Motor neuron (in vitro differentiated cells): Measurements from ENCODE around the gene BOC. TPM values are rescaled to one million over a fixed set of nuclear protein-coding genes. Genes with fewer than 3 reads are reported as not detected.

ENCODE experiments used
- ATAC-seq, 8 experiments: fragments of 200-7000 bp; cut with Tn5 transposase; replicated peaks in 6 of 8; 2 replicates each; pipeline ENCODE4 v1.8.0; 2021; ENCODE audit warnings: mild to moderate bottlenecking in 8 of 8, moderate library complexity in 8 of 8
- H3K27ac ChIP-seq, 2 donors: fragments of 250-450 bp; sonication (Bioruptor Pico); 2 replicates each; pipeline ENCODE4 v1.9.0; 2021; ENCODE audit warnings: antibody characterized with exemption in 2 of 2, mild to moderate bottlenecking in 2 of 2, moderate library complexity in 1 of 2
- H3K4me1 ChIP-seq, 2 donors: fragments of 250-450 bp; sonication (Bioruptor Pico); replicated peaks in 1 of 2; 2 replicates each; pipeline ENCODE4 v1.6.1; 2021; ENCODE audit warnings: antibody characterized with exemption in 2 of 2, mild to moderate bottlenecking in 2 of 2, moderate library complexity in 1 of 2
- H3K4me3 ChIP-seq, 5 donors: fragments of 250-450 bp; sonication (Bioruptor Pico); 2 replicates each; pipeline ENCODE4 v1.9.0; 2021; ENCODE audit warnings: antibody characterized with exemption in 5 of 5, mild to moderate bottlenecking in 5 of 5, moderate library complexity in 4 of 5
- WGBS, 10 experiments: fragments of 450-650 bp; shearing (Covaris generic); methylation state at CpG; one replicate each; pipeline ENCODE4 v1.0.0; 2022; 5-methylcytosine and 5-hydroxymethylcytosine counted together
- in situ Hi-C, 9 experiments: fragments of 400-800 bp; cut with MboI; loops; one replicate each; pipeline ENCODE4 v1.15.0; 2021; ENCODE audit warnings: low sequenced_read_pairs in 9 of 9, low pct_unique_long_range_greater_than_20kb in 2 of 9; ENCODE audit not compliant: unreplicated experiment in 9 of 9
- total RNA-seq, 8 experiments: library from RNA; unstranded; fragments of 300-600 nt; gene quantifications; 2 replicates each; pipeline versions ENCODE4 v1.2.3 to v1.2.4, GENCODE V29; 2022

Gene BOC
- total RNA-seq, 8 experiments from 2014 or later, result 3.5 to 36.1 (median 12.2) TPM

GRCh38 chr3:113220721-113221120 lies 9.4 kb downstream of the BOC start:
- H3K27ac ChIP-seq, result no peak overlapping the region
- no peak overlapping the region for H3K4me3 ChIP-seq
- in situ Hi-C loops, result no loop called here
- 10 to 100% (median 89%) methylated on average over 1 to 5 of the region's 5 CpGs; no CpG with 5 or more reads in 2 of the 10 experiments for WGBS, 10 experiments
- peaks cover 14 to 26% of the 10 kb centered on the region in 2 donors for H3K4me1 ChIP-seq
- ATAC-seq, result no peak

GRCh38 chr3:113221721-113222257 lies 10.4 kb downstream of the BOC start:
- WGBS, 10 experiments, result 0 to 100% (median 67%) methylated on average over 1 to 2 of the region's 2 CpGs; no CpG with 5 or more reads in 3 of the 10 experiments
- Histone ChIP-seq H3K4me1 (peaks cover 14 to 26% of the 10 kb centered on the region in 2 donors), H3K4me3 (no peak overlapping the region), H3K27ac (no peak overlapping the region)
- in situ Hi-C loops, result no loop called here
- peak in 3 of 8 experiments; percentile 35 to 53 (median 52) for ATAC-seq

DNA sequence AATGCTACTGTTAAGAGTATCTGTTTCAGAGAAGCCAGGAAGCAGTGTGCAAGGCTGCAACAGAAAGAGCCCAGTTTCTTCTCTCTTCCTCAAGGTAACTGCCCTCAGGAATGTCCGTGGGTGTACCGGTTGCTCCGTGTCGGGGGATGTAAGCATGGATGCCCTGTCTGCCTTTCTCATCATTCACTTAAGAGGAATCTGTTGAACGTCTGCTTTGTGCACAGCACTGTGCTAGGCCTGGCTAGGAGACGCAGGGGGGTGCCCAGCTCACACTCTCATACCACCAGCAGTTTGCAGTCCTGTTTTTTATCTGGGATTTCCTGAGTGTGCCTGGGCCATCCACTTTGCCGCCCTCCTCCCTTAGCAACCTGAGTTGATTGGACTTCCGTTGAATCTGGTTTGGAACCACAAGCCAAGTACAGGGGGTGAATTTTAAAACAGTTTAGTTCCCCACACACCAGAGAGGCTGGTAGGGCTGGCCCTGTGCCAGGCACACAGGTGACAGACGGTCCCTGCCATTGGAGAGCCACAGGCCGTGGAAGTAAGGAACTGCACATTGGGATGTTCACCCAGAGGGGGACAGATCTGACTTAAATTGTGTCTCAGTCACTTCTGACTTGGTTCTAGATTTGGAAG lies 11.2 kb downstream of the BOC start:
- in situ Hi-C loops, result no loop called here
- H3K4me1 ChIP-seq, result peaks cover 14 to 26% of the 10 kb centered on the region in 2 donors
- WGBS, 10 experiments, result 31 to 87% (median 67%) methylated on average over 1 to 9 of the region's 10 CpGs; no CpG with 5 or more reads in 3 of the 10 experiments
- no peak overlapping the region for H3K27ac ChIP-seq
- H3K4me3 ChIP-seq, result no peak overlapping the region
- peak in 5 of 8 experiments; percentile 26 to 63 (median 35) for ATAC-seq

DNA sequence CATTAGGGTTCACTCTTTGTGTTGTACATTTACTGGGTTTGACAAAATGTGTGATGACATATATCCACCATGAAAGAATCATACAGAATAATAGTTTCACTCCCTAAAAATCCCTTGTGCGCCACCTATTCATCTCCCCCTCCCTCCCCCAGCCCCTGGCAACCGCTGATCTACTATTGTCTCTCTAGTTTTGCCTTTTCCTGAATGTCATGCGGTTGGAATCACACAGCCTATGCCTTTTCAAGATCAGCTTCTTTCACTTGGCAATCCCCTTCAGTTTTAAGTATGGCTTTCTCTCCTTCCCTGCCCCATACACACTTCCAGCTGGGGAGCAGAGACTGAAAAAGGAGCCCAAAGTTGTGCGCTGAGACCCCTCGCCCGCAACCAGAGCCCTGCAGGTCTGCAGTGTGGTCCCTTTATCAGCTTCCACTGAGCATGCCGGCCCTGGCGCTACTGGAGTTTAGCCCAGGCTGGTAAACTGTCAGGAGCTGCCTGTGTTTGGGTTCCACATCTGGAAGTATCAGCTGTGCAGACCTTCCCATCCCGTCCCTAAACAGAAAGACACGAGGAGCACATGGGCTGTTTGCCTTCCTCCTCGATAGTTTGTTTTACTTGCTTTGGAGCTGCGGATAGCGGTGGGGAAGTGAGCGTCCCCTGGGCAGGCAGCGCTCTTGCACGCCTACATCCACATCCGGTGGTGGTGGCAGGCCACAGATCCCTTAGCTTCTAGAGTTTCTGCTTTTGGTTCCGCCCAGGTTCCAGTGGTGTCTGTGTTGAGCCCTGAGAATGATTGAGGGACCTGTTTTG lies 12.3 kb downstream of the BOC start:
- ATAC-seq, result peak in 5 of 8 experiments; percentile 36 to 61 (median 52)
- in situ Hi-C loops, result no loop called here
- H3K27ac ChIP-seq, result no peak overlapping the region
- 35 to 100% (median 85%) methylated on average over 1 to 14 of the region's 18 CpGs; no CpG with 5 or more reads in 4 of the 10 experiments for WGBS, 10 experiments
- peaks cover 14 to 26% of the 10 kb centered on the region in 2 donors for H3K4me1 ChIP-seq
- no peak overlapping the region for H3K4me3 ChIP-seq

DNA sequence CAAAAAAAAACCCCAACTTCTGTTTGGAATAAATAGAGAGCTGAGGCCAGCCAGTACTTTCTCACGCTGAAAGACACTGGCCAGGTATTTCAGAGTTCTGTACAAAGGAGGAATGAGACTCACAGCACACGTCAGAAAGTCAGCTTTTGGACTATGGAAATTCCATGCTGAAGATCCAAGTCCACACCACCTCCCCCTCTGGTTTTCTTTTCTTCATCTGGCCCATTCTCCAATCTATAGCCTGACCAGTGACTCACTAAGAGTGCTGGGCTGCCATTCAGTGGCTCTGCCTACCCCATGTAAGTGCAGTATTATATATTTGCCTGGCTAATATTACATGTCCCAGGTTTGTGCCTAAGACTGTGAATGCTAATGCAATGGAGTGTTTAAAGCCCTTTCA lies 13.9 kb downstream of the BOC start:
- H3K27ac ChIP-seq, result no peak overlapping the region
- peaks cover 14 to 26% of the 10 kb centered on the region in 2 donors for H3K4me1 ChIP-seq
- 79 to 100% (median 93%) methylated on average over 1 to 2 of the region's 2 CpGs; no CpG with 5 or more reads in 2 of the 10 experiments for WGBS, 10 experiments
- in situ Hi-C loops, result no loop called here
- no peak for ATAC-seq
- H3K4me3 ChIP-seq, result no peak overlapping the region

DNA sequence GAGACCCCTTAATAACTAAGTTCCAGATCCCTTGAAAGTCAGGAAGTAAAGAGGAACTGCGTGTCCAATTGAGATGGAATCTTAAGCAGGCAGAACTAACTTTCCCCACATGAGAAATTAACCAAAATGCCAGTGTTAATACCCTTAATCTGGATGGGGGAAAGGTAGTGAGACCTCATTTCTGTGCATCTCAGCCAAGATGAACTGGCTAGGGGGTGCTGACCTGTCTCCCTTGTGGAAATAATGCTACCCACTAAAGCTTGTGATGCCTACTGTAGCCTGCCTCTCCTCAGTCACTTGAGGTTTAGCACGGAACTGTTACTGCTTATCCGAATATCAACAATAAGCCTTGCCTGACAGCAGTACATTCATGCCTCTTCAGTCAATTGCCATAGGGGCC lies 15.1 kb downstream of the BOC start:
- in situ Hi-C loops, result no loop called here
- WGBS, 10 experiments, result 60 to 100% (median 92%) methylated on average over 1 to 3 of the region's 3 CpGs; no CpG with 5 or more reads in 1 of the 10 experiments

GRCh38 chr3:113227146-113227545 lies 15.8 kb downstream of the BOC start:
- WGBS, 10 experiments, result 100% methylated on average over 1 of the region's 1 CpG; no CpG with 5 or more reads in 7 of the 10 experiments
- no peak for ATAC-seq

More for the DNA sequence above, 15.1 kb downstream of the BOC start:
- H3K4me1 ChIP-seq, result peaks cover 13 to 26% of the 10 kb centered on the region in 2 donors
- ATAC-seq, result no peak
- no peak overlapping the region for H3K27ac ChIP-seq
- no peak overlapping the region for H3K4me3 ChIP-seq

DNA sequence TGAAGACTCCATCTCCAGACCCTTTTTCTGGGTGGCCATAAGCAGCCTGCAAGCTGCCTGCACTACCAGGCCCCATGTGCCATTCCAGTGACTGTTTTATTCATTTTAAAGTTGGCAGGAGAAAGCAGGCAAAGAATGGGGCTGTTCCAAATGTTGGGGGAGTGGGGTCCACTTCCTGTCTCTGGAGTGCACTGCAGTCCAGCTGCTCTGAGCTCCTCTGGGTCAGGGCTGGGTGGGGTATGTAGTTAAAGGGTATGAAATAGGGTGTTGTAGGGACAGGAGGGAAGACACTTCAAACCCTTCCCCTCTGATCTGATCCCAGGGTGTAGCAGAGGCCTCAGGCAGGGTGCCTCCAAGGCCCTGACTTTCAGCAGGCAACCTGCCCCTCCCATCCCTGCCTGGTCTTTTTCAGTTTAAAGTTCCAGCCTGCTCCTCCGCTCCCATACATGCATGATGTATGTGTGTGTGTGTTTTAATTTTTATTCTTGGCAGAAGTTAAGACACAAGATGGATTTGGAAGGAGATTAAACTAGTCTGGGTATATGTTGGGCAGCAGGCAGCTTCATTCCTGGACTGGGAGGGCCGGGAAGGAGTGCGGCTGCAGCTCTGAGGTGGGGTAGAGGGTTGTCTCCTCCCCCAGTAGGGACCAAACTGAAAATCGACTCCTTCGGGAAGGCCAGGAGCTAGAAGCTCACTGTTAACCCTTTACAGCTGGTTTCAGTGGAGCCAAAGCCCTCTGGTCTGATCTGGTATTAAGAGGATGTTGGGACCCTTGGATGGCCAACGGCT lies 17.3 kb downstream of the BOC start:
- 0 to 75% (median 49%) methylated on average over 2 to 5 of the region's 6 CpGs; no CpG with 5 or more reads in 5 of the 10 experiments for WGBS, 10 experiments
- in situ Hi-C loops, result no loop called here
- H3K27ac ChIP-seq, result no peak overlapping the region
- peaks cover 5 to 13% of the 10 kb centered on the region in 2 donors for H3K4me1 ChIP-seq
- no peak overlapping the region for H3K4me3 ChIP-seq
- peak in 5 of 8 experiments; percentile 18 to 91 (median 76) for ATAC-seq

More at GRCh38 chr3:113227146-113227545, 15.8 kb downstream of the BOC start:
- H3K27ac ChIP-seq, result no peak overlapping the region
- peaks cover 6 to 20% of the 10 kb centered on the region in 2 donors for H3K4me1 ChIP-seq
- in situ Hi-C loops, result no loop called here
- H3K4me3 ChIP-seq, result no peak overlapping the region

DNA sequence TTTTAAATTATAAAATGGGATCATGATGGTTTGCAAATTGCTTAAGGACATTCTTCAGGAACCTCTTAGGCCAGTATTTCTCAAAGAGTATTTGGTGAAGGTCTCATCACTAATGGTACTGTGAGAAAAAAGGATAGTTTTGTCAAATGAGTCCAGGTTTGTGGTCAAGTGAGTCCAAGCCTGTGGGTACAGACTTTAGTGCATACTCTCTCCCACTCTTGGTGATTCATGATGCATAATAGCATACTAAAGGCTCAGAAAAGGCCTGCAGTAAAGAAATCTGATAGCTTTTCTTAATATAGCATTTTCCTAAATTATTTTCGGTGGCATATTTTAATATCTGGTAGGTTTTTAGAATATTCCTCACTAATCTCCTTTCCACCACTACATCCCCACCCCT lies 20.0 kb downstream of the BOC start:
- no peak overlapping the region for H3K4me3 ChIP-seq
- WGBS, 10 experiments, result 0 to 100% (median 93%) methylated on average over 1 of the region's 1 CpG; no CpG with 5 or more reads in 2 of the 10 experiments
- peaks cover 5 to 12% of the 10 kb centered on the region in 2 donors for H3K4me1 ChIP-seq
- H3K27ac ChIP-seq, result no peak overlapping the region
- in situ Hi-C loops, result no loop called here
- ATAC-seq, result peak in 2 of 8 experiments; percentile 17 to 60

DNA sequence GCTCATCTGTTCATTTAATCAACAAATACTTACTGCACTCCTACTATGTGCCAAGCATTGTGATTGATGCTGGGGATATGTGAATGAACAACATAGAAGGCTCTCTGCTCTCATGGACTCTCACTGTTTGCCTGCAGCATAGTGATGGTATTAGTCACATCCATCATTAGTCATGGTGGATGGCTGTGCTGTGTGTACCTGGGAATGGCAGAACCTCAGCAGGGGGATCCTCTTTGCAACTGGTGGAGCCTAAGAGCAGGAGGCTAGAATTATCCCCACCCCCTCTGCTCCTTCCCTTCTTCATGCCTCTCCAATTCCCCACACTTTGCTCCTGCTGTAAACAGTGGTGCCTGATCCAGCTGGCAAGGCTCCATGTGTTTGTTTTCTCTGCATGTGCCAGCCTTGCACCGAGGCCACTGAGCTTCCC lies 20.5 kb downstream of the BOC start:
- H3K4me3 ChIP-seq, result no peak overlapping the region
- WGBS, 10 experiments, result 0 to 60% methylated on average over 1 of the region's 1 CpG; no CpG with 5 or more reads in 8 of the 10 experiments
- peaks cover 5 to 12% of the 10 kb centered on the region in 2 donors for H3K4me1 ChIP-seq
- H3K27ac ChIP-seq, result no peak overlapping the region
- in situ Hi-C loops, result no loop called here
- peak; percentile 6 to 95 (median 86) for ATAC-seq

DNA sequence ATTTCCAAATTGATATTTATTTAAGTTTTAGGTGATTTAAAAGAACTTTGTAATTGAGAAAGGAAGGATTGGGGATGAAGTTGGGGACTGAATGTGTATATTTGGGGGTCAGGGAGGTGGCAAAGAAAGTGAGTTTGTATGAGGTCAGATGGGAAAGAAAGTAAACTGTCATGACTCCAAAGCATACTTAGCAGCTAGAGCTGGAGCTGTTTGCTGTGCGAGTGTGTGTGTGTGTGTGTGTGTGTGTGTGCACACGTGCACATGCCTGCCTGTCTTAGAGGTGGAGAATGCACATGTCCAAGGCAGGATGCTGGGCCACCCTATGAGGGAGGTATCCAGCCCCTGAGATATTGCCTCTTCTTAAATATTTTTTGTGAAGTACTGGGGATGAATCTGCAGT lies 21.0 kb downstream of the BOC start:
- in situ Hi-C loops, result no loop called here
- Histone ChIP-seq H3K4me3 (no peak overlapping the region), H3K4me1 (peaks cover 5 to 12% of the 10 kb centered on the region in 2 donors), H3K27ac (no peak overlapping the region)
- ATAC-seq, result peak in 2 of 8 experiments; percentile 29 to 48
- WGBS, 10 experiments, result 83% methylated on average over 2 of the region's 2 CpGs; no CpG with 5 or more reads in 9 of the 10 experiments

GRCh38 chr3:113233497-113233896 lies 22.1 kb downstream of the BOC start:
- no peak for ATAC-seq
- Histone ChIP-seq H3K4me1 (peaks cover 5 to 12% of the 10 kb centered on the region in 2 donors), H3K27ac (no peak overlapping the region), H3K4me3 (no peak overlapping the region)
- in situ Hi-C loops, result no loop called here
- WGBS, 10 experiments, result 63 to 100% (median 89%) methylated on average over 1 to 7 of the region's 9 CpGs; no CpG with 5 or more reads in 4 of the 10 experiments
